K562 (cell line): ENCODE results near the gene HOXD12. TPM values are rescaled to one million over a fixed set of nuclear protein-coding genes. Genes with fewer than 3 reads are reported as not detected.

Experiments
- ATAC-seq: fragments of 200-7000 bp; cut with Tn5 transposase; 3 replicates; pipeline ENCODE4 v1.9.1; 2020; ENCODE audit warnings: moderate library complexity
- BruUV-seq: library from RNA; stranded (reverse); fragments of 400-500 nt; replicated peaks from 2 replicates; lab custom pipeline; 2021; lab: Mats Ljungman, UMichigan
- CTCF ChIA-PET: fragments of 300-600 bp; formaldehyde crosslinking; extraction: SDS; loops from one replicate; lab custom pipeline; 2021; ENCODE audit warnings: low intra/inter-chr PET ratio; lab: Yijun Ruan, JAX
- POLR2A ChIA-PET: fragments of 300-600, 350-650 bp; sonication (Branson Sonifier 250); formaldehyde crosslinking; extraction: SDS; loops from one replicate; lab custom pipeline; 2021; ENCODE audit warnings: antibody characterized with exemption, inconsistent platforms; lab: Yijun Ruan, JAX
- DNase-seq, 4 experiments: peaks; one replicate each; pipeline versions ENCODE4 v3.0.0 to v3.0.0-alpha.2; 2011 to 2018; ENCODE audit warnings: low spot score in 3 of 4, mixed read lengths in 3 of 4; ENCODE audit errors: extremely low read depth in 1 of 4
- FAIRE-seq: peaks from 2 replicates; lab custom pipeline; 2011; peaks lifted over from hg19 to GRCh38; lab: Jason Lieb, UNC
- H2AFZ ChIP-seq: 2 replicates; pipeline ENCODE4 v1.6.0; 2011; ENCODE audit warnings: low read depth, low read length, control low read depth, inconsistent platforms
- H3K27ac ChIP-seq: fragments of 200-600 bp; 3 replicates; pipeline ENCODE4 v1.8.0; 2011; ENCODE audit warnings: low read depth, mild to moderate bottlenecking, control low read depth, inconsistent platforms, low read length, moderate library complexity, mixed read lengths; ENCODE audit errors: extremely low read depth
- H3K27me3 ChIP-seq, 2 experiments: fragments of 300-600 bp in 1 of 2; 2 replicates in 1 of 2; 3 replicates in 1 of 2; pipeline versions ENCODE4 v1.6.0 to v1.8.0; 2011; ENCODE audit warnings: inconsistent platforms in 2 of 2, low read length in 2 of 2, mild to moderate bottlenecking in 1 of 2, mixed read lengths in 1 of 2, moderate library complexity in 1 of 2; ENCODE audit not compliant: control insufficient read depth in 2 of 2, insufficient read depth in 2 of 2
- H3K36me3 ChIP-seq: fragments of 300-600 bp; 3 replicates; pipeline ENCODE4 v1.8.0; 2011; ENCODE audit warnings: mild to moderate bottlenecking, low read length, inconsistent platforms; ENCODE audit not compliant: control insufficient read depth, insufficient read depth
- H3K4me1 ChIP-seq, 2 experiments: fragments of 200-600 bp in 1 of 2; replicated peaks in 1 of 2; 2 replicates in 1 of 2; 3 replicates in 1 of 2; pipeline versions ENCODE4 v1.5.1 to v1.8.0; 2011; ENCODE audit warnings: inconsistent platforms in 2 of 2, low read length in 2 of 2, mild to moderate bottlenecking in 1 of 2, mixed read lengths in 1 of 2, moderate library complexity in 1 of 2; ENCODE audit not compliant: control insufficient read depth in 2 of 2, insufficient read depth in 2 of 2
- H3K4me2 ChIP-seq: 2 replicates; pipeline ENCODE4 v1.6.1; 2011; ENCODE audit warnings: low read length, control low read depth, inconsistent platforms, mixed read lengths; ENCODE audit not compliant: insufficient read depth
- H3K4me3 ChIP-seq: fragments of 200-600 bp; sonication (generic), shearing (Covaris generic); 2 replicates; pipeline ENCODE4 v1.5.1; 2016; ENCODE audit warnings: control low read depth, inconsistent platforms
- H3K79me2 ChIP-seq: fragments of 200-600 bp; 3 replicates; pipeline ENCODE4 v1.8.0; 2011; ENCODE audit warnings: low read length, inconsistent platforms; ENCODE audit not compliant: control insufficient read depth, insufficient read depth
- H3K9ac ChIP-seq, 2 experiments: 2 replicates each; pipeline versions ENCODE4 v1.6.0 to v1.6.1; 2011; ENCODE audit warnings: low read depth in 2 of 2, low read length in 2 of 2, control low read depth in 1 of 2, inconsistent platforms in 1 of 2, mild to moderate bottlenecking in 1 of 2, mixed read lengths in 1 of 2; ENCODE audit not compliant: insufficient read depth in 1 of 2
- H3K9me1 ChIP-seq: one replicate; pipeline ENCODE4 v1.6.0; 2011; ENCODE audit warnings: inconsistent platforms, mild to moderate bottlenecking, low read length, moderate library complexity; ENCODE audit not compliant: control insufficient read depth, insufficient read depth
- H3K9me3 ChIP-seq: replicated peaks from 2 replicates; pipeline ENCODE4 v1.5.1; 2011; ENCODE audit warnings: low read depth, low read length, inconsistent platforms; ENCODE audit not compliant: control insufficient read depth, insufficient read depth
- H4K20me1 ChIP-seq: replicated peaks from 2 replicates; pipeline ENCODE4 v1.6.1; 2011; ENCODE audit warnings: low read length, inconsistent platforms, mixed read lengths; ENCODE audit not compliant: control insufficient read depth, insufficient read depth
- BRCA1 ChIP-seq, 2 experiments: fragments of 450-650 bp in 1 of 2; sonication (generic) in 1 of 2; formaldehyde crosslinking in 1 of 2; IDR thresholded peaks; 2 replicates each; pipeline versions ENCODE4 v1.5.0 to v1.6.1; 2017 to 2020; ENCODE audit warnings: mild to moderate bottlenecking in 1 of 2, missing genetic modification reagents in 1 of 2
- CUX1 ChIP-seq: fragments of 200-800 bp; sonication (Bioruptor generic); IDR thresholded peaks from 2 replicates; pipeline ENCODE4 v1.6.1; 2016; ENCODE audit warnings: missing genetic modification characterization, missing compliant biosample characterization
- WGBS: fragments of 100-300 bp; shearing (Covaris generic); methylation state at CpG from one replicate; pipeline ENCODE4 v1.1.6; 2016; ENCODE audit warnings: low coverage, mixed read lengths; ENCODE audit not compliant: insufficient coverage; ENCODE audit errors: missing lambda C conversion rate; 5-methylcytosine and 5-hydroxymethylcytosine counted together
- in situ Hi-C: fragments of 300-500 bp; cut with MboI; formaldehyde crosslinking; loops from 4 replicates; pipeline ENCODE4 v1.15.0; 2018; ENCODE audit warnings: inconsistent platforms, mixed read lengths
- intact Hi-C: fragments of 100-400 bp; cut with micrococcal nuclease; formaldehyde crosslinking; loops from 2 replicates; pipeline ENCODE4 v1.14.2; 2022
- polyA plus RNA-seq, 8 experiments: library from polyadenylated mRNA; depleted of rRNA in 4 of 8; stranded (reverse) in 5 of 8; unstranded in 3 of 8; fragments of >200 nt; fragmentation: Nextera tagmentation in 2 of 8; fragmentation: Illumina TruSeq in 1 of 8; extraction: Ambion mirVana in 2 of 8; extraction: Trizol in 1 of 8; gene quantifications; 2 replicates each; pipeline versions ENCODE4 v1.2.1 to v1.2.3, GENCODE V29; 2011 to 2014; ENCODE audit warnings: inconsistent platforms in 1 of 8, missing spikeins in 1 of 8
- total RNA-seq, 7 experiments: library from RNA; depleted of rRNA in 6 of 7; stranded (reverse); fragments of >200 nt in 6 of 7; fragmentation: Illumina TruSeq in 2 of 7; extraction: Trizol in 2 of 7; gene quantifications; 2 replicates each; pipeline versions ENCODE4 v1.2.1 to v1.2.3, GENCODE V29; 2011 to 2021; ENCODE audit warnings: low replicate concordance in 1 of 7

The HOXD12 gene
- total and polyA plus RNA-seq, 9 of the 15 experiments (the other 6 are each of a cell fraction or from before 2014, with no cell fraction given): not detected

- Histone ChIP-seq H3K4me3 (no peak overlapping the region), H3K9ac (no peak overlapping the region), H3K9me1 (no peaks in the 10 kb centered on the region), H3K4me2 (no peak overlapping the region), H3K27me3 (peaks cover 48 to 76% of the 10 kb centered on the region in 2 experiments), H3K4me1 (peaks cover 0 to 39% of the 10 kb centered on the region in 2 experiments; a peak in 3 of 5 replicates), H4K20me1 (peaks cover 4% of the 10 kb centered on the region; the same call in 1 of the 2 replicates), H3K9me3 (peaks cover 10% of the 10 kb centered on the region), H2AFZ (no peak overlapping the region), H3K36me3 (no peaks in the 10 kb centered on the region), H3K27ac (no peak overlapping the region), H3K79me2 (no peaks in the 10 kb centered on the region)
- no peak for ATAC-seq
- intact Hi-C loops (no loop called here), in situ Hi-C loops (loop anchor here (10.0 to 25.0 kb wide), 2 partner anchors 657 to 1044 kb away; no protein-coding TSS in a partner anchor)
- ChIA-PET POLR2A (no interaction called here), CTCF (interaction anchor here (3.8 kb wide), 1 partner anchor 391 kb away, joined by 36 read pairs; no protein-coding TSS in a partner anchor)
- no peak for DNase-seq
- FAIRE-seq: no peak
- 38% methylated on average over 17 of the region's 17 CpGs for WGBS
- BruUV-seq: no TSS peak
- no peak for TF ChIP-seq BRCA1 (IDR thresholded peaks at IDR 0.05)
- no peak for TF ChIP-seq BRCA1 (CRISPR knock-in tag; IDR thresholded peaks at IDR 0.05)
- TF ChIP-seq CUX1 (CRISPR knock-in tag): 0 out of 2 replicates have a peak, but pooled peaks have one; percentile 25
Measured at GRCh38 chr2:176081376-176081836, 18.2 kb upstream of the HOXD12 start.
